Stimulated activated CD8-positive, alpha-beta memory T cell treated with anti-CD3 and anti-CD28 coated beads, Interleukin-4, amount 100 ng/mL, for 48 hours (primary cell): ENCODE measurements around the gene ZDHHC17.
"Not testable (repeated sequence)": the region's sequence is repeated elsewhere in the genome, so short reads cannot be mapped to it uniquely, and the experiment has no call there.

Source experiments
- DNase-seq: peaks from one replicate; pipeline ENCODE4 v3.0.0-alpha.2; 2020

The ZDHHC17 gene

DNA sequence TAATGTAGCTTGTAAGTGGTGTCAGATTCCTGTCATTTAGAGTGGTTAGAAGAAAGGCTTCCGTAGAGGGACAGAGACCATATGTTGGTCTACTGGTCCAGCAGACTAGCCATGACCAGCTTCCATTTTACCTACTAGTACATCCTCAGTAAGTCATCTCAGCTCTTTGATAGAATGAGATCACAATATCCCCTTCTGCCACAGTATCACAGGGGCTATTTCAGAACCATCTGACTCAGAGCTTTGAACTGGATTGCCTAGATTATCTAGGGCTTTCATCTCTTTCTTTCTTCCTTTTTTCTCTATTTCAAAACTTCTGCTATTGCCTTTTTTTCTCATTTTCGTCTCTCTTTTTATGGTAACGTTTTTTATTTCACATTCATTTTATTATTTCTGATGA is 4.7 kb downstream of the ZDHHC17 start:
- no peak for DNase-seq

DNA sequence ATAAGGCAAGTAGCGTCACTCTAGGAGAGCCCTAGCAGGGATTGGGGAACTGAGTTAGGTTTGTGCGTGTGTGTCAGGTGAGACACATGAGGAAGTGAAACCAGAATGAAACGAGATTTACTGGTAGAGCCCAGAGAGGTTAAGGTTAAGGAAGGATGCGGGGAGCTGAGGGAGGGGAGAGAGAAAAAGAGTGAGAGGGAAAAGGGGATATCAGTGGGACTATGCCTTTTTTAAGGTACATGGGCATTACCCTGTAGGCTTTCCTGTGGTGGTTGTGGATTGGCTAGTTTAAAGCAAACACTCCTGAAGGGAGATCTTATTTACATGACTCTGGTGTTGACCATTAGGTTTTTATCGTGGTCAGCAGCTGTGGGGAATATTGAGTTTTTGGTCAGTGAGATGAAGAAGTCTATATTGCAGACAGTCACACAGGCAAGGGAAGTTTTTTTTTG is 13.9 kb downstream of the ZDHHC17 start:
- no peak for DNase-seq

DNA sequence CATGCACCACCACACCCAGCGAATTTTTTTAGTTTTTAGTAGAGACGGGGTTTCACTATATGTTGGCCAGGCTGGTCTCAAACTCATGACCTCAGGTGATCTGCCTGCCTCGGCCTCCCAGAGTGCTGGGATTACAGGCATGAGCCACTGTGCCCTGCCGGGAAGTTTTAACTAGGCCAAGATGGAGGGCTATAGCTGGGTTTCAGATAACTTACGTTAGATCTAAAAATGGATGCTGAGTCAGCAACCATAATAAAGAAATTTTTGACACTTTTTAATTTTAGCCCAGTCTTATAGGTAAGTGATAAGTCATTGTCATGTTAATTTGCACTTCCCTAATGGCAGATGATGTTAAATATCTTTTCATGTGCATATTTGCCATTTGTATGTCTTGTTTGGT is 14.4 kb downstream of the ZDHHC17 start:
- DNase-seq: no peak

DNA sequence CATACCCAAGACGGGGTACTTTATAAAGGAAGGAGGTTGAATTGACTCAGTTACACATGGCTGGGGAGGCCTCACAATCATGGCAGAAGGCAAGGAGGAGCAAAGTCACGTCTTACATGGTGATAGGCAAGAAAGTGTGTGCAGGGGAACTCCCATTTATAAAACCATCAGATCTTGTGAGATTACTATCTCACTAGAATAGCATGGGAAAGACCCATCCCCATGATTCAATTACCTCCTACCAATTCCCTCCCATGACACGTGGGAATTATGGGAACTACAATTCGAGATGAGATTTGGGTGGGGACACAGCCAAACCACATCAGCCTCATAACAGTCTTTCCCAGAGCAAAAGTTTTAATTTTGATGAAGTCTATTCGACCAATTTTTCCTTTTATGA is 15.4 kb downstream of the ZDHHC17 start:
- not testable (repeated sequence) for DNase-seq

GRCh38 chr12:76781321-76781720 is 17.4 kb downstream of the ZDHHC17 start:
- DNase-seq: no peak

GRCh38 chr12:76782526-76782925 is 18.6 kb downstream of the ZDHHC17 start:
- no peak for DNase-seq

- no peak for DNase-seq
Measured at GRCh38 chr12:76784600-76785051, 20.7 kb downstream of the ZDHHC17 start.

- no peak for DNase-seq
Measured at GRCh38 chr12:76785407-76785806, 21.5 kb downstream of the ZDHHC17 start.

GRCh38 chr12:76786986-76787385 is 23.1 kb downstream of the ZDHHC17 start:
- DNase-seq: no peak

- no peak for DNase-seq
Measured at GRCh38 chr12:76787689-76788088, 23.8 kb downstream of the ZDHHC17 start.

GRCh38 chr12:76789335-76790050 is 25.6 kb downstream of the ZDHHC17 start:
- DNase-seq: no peak

GRCh38 chr12:76790564-76791552 is 26.9 kb downstream of the ZDHHC17 start:
- DNase-seq: no peak

DNA sequence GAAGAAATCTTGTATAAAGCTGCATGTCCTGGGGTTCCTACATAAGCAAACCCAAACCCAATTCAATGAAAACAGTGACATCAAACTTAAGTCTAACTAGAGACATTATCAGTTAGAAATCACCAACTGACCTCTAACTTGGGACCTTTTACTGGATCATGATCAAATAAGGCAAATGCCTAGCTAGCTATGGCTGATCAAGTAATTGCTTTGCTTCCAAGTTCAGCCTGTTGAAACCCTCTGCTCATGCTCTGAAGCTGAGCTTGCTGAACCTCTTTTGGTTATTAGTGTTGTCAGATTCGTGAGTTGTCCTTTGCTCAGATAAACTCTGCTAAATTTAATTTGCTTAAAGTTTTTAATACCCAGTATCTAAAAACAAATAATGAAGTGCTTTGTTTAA is 28.9 kb downstream of the ZDHHC17 start:
- no peak for DNase-seq

DNA sequence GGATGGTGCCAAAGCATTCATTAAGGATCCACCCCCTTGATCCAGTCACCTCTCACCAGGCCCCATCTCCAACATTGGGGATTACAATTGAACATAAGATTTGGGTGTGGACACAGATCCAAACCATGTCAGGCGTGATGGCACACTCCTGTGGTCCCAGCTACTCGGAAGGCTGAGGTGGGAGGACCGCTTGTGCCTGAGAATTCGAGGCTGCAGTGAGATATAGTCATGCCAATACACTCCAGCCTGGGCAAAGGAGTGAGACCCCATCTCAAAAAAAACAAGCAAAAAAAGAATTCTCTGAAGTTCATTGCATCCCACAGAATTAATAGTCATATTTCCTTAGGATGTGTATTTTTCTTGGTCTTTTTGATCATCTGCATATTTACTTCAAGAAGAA is 34.9 kb downstream of the ZDHHC17 start:
- DNase-seq: no peak

- DNase-seq: no peak
Measured at GRCh38 chr12:76799362-76799761, 35.4 kb downstream of the ZDHHC17 start.

DNA sequence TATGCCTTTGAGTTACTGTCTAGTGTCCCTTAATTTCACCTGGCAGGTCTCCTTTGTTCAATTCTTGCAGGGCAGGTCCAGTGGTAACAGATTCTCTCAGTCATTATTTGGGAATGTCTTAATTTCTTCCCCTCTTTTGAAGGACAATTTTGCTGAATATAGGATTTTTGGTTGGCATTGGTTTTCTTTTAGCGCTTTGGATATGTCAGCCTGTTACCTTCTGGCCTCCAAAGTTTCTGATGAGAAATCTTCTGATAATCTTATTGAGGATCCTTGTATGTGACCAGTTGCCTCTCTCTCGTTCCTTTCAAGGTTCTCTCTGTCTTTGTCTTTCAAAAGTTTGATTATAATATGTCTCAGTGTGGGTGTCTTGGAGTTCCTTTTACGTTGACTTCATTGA is 38.1 kb downstream of the ZDHHC17 start:
- no peak for DNase-seq

- no peak for DNase-seq
Measured at GRCh38 chr12:76804435-76804976, 40.6 kb downstream of the ZDHHC17 start.

GRCh38 chr12:76810671-76811419 is 46.9 kb downstream of the ZDHHC17 start:
- no peak for DNase-seq

DNA sequence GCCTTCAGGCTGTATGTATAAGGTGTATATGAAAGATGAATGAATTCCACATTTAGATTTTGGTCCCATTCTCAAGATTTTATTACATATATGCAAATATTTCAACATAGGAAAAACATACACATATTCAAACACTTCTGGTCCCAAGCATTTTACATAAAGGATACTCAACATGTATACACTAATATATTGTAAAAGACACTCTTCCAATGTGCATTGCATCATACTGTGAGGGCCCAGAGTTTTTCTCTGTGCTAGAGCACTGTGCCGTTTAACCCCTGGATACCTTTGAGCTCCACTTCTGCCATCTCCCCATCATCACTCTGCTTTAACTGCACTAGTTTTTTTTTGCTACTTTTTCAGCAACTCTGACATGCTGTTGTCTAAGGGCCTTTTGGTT is 48.1 kb downstream of the ZDHHC17 start:
- DNase-seq: no peak

DNA sequence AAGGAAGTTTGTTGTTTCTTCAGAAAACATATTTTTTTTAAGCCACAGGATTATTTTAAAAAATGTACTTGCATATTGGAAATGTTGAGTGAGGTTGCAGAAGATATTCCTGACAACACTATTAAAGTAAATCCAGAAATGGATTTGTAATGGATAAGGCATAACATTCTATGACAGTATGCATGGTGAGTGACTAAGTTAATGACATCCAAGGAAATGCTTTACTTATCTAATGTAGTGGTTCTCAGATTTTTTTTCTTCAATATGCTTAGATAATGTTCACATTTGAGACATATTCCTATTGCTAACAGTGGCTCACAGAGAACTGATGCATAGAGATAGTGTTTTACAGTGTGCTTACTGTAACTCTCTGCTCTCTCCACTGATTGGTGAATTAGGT is 49.4 kb downstream of the ZDHHC17 start:
- no peak for DNase-seq

DNA sequence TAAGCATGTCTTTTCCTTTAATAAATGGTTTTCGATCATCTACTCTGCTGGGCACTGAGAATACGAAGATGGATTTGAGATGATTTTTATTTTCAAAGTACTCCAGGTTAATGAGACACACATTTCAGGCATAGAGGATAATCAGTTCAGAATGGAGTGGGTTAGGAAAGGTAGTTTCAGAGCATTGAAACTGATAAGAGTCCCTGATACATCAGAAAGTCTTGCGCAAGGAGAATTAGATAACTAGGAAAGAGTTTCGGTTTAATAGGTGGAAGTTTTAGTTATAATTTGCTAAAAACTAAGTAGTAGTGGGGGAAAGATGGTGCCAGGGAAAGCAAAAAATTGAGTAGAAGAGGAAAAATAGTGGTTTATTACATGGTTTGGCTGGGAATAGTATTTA is 50.1 kb downstream of the ZDHHC17 start:
- DNase-seq: no peak

DNA sequence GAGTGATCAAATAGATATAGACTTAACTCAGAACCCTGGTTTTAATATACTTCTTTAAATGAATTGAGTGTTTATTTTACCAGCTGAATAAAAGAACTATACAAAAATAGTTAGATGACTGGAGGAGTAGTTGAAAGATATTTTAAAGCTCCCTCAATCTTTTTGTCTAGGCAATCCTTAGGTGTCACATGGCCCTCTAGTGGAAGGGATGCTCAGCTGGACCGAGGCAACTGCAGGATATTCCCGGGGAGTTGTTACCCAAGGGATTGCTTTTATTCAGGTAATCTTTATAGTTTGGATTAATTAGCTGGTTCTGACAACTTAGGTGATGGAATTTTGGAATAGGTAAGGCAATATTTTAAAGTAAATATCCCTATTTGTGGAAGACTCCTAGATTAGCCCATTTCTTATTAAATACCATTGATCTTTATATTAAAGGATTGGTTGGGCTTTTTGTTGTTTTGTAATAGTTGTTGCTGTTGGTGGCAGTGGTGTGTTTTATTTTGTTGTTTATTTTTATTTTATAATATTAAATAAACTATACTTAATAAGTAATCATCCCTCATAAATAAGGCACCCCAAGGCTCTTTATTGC is 57.1 kb downstream of the ZDHHC17 start:
- DNase-seq: no peak
